GM10266 (cell line): ENCODE measurements around the gene TRIM46.

Experiments
- DNase-seq: peaks from one replicate; pipeline ENCODE4 v3.0.0; 2012; ENCODE audit errors: extremely low spot score
- TF ChIP-seq, protein P1 (sequence below): IDR thresholded peaks from 2 replicates; pipeline ENCODE4 v1.5.1; 2012; ENCODE audit warnings: mild to moderate bottlenecking, low read depth; ENCODE audit not compliant: control insufficient read depth, insufficient read depth; ENCODE audit errors: missing control alignments

Gene TRIM46, protein sequence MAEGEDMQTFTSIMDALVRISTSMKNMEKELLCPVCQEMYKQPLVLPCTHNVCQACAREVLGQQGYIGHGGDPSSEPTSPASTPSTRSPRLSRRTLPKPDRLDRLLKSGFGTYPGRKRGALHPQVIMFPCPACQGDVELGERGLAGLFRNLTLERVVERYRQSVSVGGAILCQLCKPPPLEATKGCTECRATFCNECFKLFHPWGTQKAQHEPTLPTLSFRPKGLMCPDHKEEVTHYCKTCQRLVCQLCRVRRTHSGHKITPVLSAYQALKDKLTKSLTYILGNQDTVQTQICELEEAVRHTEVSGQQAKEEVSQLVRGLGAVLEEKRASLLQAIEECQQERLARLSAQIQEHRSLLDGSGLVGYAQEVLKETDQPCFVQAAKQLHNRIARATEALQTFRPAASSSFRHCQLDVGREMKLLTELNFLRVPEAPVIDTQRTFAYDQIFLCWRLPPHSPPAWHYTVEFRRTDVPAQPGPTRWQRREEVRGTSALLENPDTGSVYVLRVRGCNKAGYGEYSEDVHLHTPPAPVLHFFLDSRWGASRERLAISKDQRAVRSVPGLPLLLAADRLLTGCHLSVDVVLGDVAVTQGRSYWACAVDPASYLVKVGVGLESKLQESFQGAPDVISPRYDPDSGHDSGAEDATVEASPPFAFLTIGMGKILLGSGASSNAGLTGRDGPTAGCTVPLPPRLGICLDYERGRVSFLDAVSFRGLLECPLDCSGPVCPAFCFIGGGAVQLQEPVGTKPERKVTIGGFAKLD

DNA sequence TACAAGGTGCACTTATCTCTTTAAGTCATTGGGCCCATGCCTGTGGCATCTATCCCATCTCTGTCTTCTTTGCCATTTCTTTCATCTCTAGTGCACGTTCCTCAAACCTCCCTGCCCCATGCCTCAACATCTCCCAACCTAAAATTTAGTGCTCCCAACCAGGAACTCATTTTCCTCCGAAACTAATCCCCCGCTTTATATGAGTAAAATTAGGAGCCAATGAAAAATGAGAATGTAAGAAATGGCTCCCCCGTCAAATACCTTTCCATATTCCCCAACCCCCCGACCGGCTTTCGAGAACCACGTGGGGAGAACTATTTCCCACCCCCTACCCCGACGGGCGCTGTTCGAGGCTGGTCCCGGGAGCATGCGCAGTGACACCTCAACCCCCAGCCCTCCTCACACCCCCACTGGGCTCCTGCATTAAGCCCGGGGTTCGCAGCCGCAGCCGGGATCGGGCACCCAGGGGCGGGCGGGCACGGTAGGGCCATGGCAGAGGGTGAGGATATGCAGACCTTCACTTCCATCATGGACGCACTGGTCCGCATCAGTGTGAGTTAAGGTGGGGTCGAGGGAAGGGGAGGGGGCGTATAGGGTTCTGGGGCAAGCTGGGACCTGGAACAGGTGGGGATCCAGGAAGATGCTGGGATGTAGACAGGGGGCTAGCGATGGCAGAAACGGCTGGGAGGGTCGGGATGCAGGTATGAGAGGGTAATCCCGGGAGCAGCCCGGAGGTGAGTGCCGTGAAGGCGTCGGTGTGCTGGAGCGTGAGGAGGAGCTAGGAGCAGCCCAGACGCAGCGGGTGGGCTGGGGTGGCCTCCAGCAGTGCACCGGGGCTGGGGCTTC lies at the start of gene TRIM46:
Gene TRIM46 (plus strand): TSS at position 372 of the 846 bp plus-strand sequence. CDS start 118 bp downstream, at position 490.
- TF ChIP-seq, protein P1, sequence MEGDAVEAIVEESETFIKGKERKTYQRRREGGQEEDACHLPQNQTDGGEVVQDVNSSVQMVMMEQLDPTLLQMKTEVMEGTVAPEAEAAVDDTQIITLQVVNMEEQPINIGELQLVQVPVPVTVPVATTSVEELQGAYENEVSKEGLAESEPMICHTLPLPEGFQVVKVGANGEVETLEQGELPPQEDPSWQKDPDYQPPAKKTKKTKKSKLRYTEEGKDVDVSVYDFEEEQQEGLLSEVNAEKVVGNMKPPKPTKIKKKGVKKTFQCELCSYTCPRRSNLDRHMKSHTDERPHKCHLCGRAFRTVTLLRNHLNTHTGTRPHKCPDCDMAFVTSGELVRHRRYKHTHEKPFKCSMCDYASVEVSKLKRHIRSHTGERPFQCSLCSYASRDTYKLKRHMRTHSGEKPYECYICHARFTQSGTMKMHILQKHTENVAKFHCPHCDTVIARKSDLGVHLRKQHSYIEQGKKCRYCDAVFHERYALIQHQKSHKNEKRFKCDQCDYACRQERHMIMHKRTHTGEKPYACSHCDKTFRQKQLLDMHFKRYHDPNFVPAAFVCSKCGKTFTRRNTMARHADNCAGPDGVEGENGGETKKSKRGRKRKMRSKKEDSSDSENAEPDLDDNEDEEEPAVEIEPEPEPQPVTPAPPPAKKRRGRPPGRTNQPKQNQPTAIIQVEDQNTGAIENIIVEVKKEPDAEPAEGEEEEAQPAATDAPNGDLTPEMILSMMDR: no peak
- DNase-seq: peak; percentile 85

DNA sequence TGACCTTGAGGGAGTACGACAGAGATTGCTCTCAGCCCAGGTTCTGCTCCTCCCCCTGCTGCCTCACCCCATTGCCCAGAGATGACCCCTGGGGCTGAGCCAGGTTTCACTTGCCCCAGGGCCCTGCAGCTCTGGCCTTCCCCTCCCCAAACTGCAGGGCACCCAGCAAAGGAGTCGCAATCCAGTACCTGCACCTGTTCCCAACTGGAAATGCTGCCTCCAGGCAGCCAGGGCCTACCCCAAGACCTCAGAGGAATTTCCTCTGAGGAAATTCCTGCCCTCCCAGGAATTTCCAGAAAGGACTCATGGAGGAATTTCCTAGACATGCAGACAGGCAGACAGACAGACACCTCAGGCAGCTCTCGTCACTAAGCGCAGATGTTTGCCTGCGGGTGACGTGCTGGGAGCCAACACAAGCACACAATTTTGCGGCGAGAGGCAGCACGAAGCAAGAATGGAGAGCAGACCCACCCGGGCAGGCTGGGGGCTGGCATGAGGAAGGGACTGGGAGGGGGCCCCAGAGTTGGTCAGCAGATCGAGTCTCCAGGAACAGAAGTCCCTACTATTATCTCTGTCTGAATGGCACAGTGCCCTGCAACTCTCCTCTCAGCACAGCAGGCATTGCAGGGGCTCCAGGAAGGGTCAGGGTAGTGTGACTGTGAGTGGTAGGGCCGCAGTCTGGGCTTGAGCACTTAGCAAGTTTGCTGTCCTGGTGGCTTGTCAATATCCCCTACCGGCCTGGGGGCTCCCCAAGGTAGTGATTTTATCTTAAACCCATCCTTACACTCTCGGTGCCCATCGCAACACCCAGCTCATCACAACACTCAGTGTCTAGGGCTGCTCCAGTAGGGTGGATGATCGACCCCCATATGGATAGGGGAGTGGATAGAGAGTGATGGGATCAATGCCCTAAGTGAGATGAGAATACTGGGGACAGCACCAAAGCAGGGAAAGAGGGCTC lies 48.9 kb upstream of the TRIM46 start:
- TF ChIP-seq, protein P1: no peak
- no peak for DNase-seq

DNA sequence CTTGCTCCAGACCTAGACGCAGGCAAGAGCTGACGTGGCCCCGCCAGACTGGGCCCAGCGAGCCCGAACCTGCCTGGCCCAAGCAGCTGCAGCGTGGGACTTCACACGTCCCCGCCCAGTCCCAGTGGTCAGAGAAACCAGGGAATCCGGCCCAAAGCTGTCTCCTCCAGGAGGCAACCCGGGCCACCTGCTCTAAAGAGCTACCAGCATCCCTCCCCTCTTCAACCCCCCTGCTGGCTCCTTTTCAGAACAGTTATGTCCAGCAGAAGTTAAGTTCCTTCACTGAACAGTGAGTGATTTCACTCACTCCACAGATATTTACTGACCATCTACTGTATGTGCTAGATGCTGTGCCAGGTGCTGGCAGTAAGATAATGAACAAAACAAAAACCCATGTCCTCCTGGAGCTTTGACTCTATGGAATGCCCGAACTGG lies 48.1 kb upstream of the TRIM46 start:
- TF ChIP-seq, protein P1: no peak
- DNase-seq: no peak

DNA sequence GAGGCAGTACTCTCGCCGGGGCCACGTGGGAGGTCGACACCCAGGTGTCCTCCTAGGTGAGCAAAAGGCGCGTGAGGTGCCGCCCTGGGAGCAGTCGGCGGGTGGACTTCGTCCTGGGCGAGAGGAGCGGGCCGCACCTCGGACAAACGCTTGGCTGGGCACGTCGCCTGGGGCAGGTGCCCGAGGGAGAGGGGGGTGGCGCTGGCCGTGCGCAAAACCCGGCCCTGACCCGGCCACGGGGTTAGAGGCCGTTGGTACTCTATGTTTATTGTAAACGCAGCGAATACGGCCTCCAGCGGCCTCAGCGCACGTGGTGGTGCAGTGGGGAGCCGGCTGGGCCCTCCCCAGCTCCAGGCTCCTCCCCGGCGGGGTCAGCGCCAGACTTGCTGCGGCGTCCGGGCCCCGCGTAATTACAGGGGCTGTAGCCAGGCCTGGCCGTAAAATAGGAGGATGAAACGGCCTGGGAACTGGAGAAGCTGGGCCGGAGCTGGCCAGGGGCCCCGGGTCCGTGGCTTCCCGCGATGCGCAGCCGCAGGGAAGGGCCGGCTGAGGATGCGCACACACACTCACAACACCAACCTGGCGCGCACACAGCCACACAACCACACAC lies 47.6 kb upstream of the TRIM46 start:
- no peak for DNase-seq
- TF ChIP-seq, protein P1: no peak

DNA sequence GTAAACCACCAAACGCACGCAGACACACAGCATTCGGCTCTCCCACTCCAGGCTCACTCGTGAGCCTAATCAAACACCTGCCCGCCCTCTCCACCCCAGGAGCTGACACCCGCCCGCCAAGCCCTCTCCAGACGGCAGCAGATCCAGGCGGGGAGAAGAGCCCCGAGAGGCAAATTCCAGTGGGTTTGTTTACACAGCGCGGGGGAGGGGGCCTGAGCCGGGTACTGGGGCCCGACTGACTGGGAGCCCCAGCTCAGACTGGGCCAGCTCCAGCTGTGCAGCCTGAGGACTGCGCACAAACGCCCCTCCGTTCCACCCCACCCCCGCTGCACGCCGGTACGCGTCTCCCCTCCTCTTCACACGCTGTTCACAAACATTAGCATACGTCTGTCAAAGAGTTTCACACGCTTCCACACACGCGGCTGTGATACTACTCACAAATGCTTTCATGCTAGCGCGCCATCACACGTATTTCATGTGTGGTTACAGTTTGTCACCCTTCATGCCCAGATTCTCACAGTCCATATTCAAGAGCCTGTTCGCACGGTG lies 47.0 kb upstream of the TRIM46 start:
- TF ChIP-seq, protein P1: no peak
- DNase-seq: no peak
